GM19468 (cell line): ENCODE measurements around the gene ANXA7.

Experiments used
- ATAC-seq: cut with Tn5 transposase; IDR thresholded peaks from one replicate; pipeline ENCODE4 v1.9.1; 2021; ENCODE audit warnings: mild to moderate bottlenecking, moderate library complexity, moderate number of reproducible peaks; ENCODE audit not compliant: unreplicated experiment; ENCODE audit errors: extremely low read depth

Gene ANXA7

DNA sequence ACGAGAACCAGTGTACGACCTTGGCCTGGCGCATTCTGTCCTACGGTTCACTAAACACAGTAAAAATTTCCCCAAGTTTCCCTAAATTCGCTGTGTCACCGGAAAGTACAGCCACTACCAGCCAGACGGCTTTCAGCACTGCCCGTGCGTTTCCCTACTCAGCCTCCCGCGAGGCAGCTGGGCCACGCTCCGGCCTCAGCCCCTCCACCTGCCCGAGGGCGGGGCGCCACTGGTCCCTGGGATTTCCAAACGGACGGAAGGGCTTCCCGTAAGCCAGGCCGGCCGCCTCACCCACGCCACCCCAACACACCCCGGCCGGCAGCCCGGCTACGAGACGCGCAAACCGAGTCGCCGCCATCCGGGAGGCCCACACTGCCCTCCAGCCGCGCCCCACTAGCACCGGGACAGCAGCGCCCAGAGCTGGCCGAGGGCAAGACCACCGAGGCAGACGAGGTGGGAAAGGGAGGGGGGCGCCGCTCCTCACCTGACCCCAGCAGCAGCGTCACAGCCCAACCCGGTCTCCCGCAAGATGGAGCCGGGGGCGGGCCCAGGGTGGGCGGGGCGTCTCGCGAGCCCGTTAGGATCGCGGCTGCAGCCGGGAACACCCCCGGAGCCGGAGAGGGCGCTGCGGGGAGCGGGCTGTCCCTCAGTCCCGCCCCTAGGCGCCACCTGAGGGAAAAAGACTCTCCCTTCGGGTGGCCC, at the start of gene ANXA7:
ANXA7 (minus strand) TSS at position 531 of the 702 bp plus-strand sequence. CDS start 13,202 bp downstream, outside the sequence.
- peak; percentile 79 for ATAC-seq

DNA sequence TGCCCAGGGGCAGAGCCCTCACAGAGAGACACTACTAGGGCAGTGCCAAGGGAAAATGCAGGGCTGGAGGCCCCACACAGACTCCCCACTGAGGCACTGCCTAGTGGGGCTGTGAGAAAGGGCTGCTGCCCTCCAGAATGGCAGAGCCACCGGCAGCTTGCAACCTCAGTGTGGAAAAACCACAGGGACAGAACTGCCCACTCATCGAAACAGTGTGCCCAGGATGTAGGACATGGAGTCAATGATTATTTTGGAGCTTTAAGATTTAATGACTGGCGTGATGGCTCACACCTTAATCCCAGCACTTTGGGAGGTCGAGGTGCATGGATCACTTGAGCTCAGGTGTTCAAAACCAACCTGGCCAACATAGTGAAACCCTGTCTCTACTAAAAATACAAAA, 47.0 kb upstream of the ANXA7 start:
- no peak for ATAC-seq

DNA sequence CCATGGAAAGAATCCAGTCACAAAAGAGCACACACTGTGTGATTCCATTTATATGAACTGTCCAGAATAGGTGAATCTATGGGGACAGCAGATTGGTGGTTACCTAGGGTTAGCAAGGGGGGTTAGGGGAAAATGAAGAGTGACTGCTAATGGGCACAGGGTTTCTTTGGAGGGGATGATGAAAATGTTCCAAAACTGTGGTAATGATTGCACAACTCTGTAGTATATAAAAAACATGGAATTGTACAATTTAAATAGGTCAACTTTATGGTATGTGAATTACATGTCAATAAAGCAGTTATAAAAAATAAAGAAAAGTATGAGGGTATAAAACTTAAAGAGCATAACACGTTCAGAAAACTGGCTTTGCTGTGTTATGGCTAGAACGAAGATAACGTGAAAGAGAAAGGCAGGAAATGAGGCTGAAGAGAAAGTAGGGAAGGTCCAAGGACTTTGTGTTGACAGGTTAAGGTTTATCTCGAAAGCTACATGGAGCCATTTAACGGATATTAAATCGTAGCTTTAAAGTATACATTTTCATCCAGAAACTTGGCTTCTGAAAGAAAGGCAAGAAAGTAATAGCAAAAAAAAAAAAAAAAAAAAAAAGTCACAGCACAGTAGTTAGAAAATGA, 45.9 kb upstream of the ANXA7 start:
- no peak for ATAC-seq

DNA sequence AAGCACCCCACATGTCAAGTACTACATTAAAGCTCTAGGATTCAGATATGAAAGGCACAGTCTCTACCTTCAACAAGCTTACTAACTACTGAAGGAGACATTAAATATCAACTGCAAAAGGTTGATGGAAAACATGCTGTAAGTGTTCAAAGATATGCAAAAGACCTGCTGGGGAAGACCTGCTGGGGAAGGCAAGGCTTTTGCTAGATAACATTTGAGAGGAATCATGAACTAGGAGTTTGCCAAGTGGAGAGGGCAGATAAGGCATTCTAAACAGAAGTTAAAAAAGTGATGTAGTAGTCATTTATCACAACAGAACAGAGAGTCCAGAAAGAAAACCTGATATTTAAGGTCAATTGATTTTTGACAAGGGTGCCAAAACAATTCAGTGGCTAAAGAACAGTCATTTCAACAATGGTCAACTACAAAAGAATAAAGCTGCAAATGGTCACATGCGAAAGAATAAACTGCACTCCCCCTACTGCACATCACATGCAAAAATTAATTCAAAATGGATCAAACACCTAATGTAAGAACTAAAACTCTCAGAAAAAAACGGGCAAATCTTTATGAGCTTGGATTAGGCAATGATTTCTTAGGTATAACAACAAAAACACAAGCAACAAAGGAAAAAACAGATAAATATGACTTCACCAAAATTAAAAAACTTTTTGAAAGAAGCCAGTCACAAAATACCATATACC, 42.5 kb upstream of the ANXA7 start:
- ATAC-seq = no peak

DNA sequence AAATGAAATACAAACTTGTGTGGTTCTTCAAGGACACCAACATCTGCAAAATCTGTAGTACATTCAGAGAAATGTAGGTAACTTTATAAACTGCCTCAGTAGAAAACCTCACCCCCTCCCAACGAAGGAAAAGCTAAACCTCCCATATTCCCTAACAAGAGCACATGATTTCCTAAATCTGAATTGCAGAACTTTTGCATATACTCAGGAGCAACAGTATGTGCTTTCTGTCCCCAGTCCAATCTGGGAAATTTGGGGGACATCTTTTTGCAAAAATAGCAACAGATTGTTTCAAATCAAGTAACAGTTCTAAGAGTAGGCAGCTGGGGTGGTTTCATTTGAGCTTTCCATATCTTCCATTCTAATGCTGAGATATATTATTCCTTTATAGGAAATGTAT, 35.3 kb upstream of the ANXA7 start:
- ATAC-seq = no peak

DNA sequence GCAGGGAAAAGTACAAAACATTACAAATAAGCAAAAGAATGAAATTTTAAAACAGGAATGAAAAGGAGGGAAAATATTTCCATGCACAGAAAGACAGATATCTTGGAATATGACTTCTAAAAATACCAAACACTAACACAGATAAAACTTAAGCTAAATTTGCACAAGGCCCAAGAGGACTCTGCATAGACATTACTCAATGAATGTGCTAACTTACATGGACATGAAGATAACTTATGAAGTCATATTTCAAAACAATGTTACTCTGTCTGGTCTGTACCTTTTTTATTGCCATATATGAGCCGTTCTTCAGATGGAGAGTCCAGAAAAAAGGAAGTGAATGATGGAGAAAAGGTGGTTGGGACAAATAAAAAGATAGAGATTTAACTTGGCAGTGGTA, 34.5 kb upstream of the ANXA7 start:
- no peak for ATAC-seq

DNA sequence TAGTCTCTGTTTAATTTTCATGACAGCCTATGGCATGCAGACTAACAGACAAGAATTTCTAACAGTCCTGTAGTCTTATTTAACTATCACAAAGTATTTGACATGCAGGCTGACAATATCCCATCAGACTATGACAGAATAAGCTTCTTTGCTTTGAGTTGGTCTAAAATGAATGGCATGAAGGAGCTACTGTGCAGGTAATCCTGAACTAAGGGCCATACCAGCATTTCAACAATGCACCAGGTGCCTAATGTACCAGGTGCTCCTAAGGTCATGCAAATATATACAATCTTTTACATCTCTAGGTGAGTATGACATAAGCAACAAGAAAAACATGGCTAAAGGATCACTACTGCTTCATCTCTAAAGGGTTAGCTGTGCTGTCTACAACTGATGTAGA, 33.1 kb upstream of the ANXA7 start:
- ATAC-seq = no peak

DNA sequence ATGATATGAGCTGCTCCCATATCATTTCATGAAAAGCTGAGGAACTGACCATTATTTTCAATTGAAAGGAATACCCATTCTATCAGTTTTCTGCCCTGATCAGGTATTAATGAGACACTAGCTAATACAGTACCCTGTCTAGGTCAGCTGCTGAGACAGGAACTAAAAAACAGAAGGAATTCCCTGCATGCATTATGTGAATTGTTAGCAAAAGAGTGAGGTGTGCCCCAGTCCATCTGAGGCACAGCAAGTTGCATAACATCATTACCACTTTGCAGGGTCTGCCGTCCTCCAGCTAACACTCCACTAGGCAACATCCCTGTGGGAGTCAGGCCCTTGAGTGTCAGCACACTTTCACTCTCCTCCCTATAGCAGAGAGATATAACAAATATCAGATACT, 30.6 kb upstream of the ANXA7 start:
- no peak for ATAC-seq

DNA sequence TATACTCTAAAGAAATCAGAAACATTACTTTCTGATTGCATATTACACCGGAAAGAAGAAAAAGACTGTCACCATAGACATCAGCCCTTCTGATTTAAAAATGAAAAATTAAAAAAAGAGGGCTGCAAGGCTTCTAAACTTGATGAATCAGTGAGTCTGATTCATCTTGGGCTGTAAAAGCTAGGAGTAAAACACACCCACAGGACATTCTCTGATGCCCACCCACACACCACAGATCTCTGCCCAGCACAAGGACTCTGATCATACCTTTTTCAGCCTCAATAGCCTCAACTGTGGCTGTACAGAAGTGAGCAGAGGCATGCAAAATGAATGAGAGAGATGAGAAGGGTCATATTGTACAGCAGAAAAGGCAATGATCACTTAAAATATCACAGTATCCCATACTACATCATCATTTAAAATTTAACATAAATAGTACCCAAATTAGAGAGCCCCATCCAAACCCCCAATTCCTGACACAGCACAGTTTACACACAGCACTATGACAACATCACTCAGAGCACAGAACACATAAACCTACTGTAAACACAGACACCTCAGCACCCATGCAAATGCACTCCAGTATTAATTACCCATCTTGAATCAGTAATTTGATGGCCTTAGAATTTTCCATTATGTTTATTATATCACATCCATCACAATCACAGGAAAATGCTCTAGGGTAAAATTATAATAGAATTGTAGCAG, 25.9 kb upstream of the ANXA7 start:
- no peak for ATAC-seq

DNA sequence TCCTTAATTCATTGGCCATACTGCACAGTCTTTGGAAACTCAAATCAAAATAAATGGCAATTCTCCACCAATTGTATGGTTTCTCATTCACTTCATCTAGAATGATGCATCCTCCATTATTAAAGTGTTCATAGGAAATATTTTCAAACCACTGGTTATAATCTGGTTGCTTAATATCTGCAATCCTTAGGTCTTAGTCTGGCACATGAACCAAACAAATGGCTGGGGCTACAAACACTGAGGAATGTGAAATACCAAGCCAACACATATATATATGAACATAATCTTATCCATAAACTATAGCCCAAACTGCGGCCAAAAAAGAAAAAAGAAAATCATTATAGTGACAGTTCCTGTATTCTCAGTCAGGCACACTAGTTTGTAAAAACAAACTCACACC, 25.2 kb upstream of the ANXA7 start:
- ATAC-seq = no peak

DNA sequence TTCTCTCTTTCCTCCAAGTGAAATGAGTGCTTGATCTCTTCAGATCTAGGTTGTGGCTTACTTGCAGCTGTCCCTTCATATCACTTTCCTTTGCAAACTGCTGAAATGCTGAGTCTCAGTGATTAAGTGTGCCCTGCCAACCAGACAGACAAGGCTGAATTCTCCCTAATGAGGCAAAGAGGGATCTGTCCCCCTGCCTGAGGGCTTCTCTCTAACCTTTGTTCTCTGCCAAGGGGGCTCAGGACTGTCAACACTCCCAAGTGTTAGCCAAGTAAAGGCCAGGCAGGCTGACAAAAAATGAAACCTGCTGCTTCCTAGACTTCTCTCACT, 19.6 kb upstream of the ANXA7 start, which contains the start of gene MSS51:
MSS51 (minus strand) TSS at position 24 of the 330 bp plus-strand sequence. CDS start 5,277 bp downstream, outside the sequence.
- ATAC-seq = no peak

DNA sequence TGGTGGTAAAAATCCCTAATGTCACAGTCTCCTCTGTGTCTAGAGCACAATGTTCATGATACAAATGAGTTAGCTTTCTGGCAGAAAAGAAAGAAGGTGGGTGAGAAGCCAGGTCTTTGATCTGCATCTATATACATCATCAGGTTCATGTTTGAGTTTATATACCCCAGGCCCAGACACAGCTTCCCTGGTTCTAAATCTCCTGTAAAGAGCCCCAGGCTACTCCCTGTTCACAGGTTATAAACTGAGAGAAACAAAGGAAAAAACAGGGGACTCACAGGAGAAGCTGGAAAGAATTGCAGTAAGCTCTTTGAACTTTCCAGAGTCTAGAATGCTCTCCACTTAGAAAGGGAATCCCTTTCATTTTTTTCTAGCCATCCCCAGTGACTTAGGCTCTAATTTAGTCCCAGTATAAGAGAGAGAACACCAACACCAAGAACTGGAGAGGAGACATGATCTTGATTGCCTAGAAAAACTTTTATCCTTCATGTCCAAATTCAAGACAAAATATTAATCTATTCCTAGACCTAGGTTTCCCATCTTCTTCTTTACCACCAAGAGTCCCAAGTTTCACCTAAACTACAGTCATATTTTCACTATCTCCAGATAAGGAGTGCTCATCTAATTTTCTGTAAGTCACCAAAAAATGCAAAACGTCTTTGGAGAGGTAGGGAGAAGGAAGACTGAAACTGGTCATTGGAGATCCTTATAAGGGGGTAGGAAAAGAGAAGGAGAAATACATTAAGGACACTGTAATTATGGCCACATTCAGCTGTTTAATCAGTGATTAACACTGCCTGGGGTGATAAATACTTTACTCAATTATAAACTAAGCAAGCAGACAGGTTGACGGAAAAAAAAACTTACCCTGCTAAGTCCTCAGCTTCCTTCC, 19.0 kb upstream of the ANXA7 start:
- ATAC-seq = no peak

DNA sequence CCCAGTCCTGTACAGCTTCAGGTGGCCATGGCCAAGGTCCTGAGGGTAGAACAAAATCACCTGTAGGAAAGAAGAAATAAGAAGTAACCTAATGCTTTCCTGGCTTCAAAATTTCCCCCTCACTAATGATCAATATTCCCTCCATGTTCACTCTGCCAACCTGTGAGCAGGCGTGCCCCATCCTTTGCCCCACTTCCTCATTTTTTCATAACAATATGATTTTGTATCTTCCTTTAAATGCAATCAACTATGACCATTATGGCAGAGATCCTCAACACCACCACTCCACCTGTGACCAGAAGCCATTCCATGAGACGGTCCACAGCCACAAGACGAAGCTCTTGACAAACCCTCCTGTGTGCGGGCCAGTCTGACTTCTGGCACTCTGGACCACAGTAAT, 12.5 kb upstream of the ANXA7 start:
- no peak for ATAC-seq

DNA sequence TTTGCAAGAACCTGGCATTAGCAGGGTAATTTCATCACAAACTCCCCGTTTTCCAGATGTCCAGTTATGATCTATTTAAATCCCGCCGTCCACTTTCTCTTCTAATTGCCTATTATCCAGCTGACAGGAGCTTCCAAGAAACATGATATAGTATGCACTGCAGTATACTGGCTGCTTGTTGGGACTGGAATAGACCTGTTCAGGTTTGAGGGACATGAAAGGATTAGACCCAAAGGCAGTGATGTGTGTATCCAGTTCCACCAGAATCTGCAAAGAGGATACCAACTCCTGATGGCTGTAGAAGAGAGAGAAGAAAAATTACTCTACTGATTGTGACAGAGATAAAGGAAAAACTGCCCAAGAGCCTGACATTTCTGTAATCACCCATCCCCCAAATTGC, 10.6 kb upstream of the ANXA7 start:
- ATAC-seq = no peak

DNA sequence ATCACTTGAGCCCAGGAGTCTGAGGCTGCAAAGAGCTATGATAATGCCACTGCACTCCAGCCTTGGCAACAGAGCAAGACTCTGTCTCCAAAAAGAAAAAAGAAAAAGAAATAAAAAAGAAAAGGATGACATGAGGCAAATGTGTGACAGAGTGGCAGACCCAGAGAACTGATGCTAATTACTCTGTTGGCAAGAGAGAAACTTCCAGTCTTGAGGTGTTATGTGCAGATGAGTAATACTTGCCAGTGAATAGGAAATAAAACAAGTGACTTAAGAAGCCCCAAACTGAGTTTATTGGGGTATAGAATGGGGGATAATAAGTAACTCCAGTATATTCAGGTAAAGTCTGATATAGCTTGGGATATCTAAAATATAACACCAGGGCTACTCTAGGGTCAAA, 9.5 kb upstream of the ANXA7 start:
- no peak for ATAC-seq

DNA sequence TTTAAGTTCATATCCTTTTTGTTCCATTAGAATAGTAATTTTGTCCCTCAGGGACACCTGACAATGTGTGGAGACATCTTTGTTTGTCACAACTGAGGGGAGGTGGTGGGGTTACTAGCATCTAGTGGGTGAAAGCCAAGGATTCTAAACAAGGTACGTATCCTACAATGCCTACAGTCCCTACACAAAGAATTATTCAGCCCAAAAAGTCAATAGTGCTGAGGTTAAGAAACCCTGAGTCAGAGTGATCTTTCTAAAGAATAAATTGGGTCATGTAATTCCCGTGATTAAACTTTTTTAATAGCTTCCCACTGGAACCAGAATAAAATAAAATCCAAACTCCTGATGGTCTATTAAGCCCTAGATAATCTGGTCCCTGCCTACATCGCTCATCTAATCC, 2.7 kb upstream of the ANXA7 start:
- ATAC-seq = no peak

DNA sequence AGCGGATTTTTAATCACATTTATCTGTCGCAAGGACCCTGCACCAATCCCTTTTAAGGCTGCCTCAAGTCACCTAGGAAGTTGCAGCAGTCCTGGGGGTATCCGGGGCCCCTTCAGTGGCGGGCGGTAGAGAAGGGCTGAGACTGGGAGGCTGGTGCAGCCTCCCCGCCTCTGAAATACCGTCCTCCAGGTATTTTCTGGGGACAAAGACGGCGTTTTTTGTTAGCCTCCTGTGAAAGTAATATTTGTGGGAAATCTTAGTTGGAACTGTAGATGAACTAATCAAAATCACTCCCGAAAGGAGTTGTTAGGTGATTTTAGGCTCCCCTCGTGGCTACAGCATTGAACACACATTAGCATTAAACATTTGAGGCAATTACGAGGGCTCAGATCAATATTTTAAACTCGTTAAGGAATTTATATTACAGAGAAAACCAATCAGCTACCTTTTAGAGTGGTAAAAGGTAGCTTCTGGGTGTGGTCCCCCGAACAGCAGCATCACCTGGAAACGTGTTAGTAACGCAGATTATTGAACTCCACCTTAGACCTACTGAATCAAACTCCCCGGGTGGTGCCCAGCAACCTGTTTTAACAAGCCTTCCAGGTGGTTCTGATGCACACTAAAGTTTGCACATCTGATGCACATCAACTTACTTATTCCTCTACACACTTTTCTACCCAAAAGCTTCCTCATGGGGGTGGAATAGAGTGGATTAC, 530 bp upstream of the ANXA7 start:
- no peak for ATAC-seq

DNA sequence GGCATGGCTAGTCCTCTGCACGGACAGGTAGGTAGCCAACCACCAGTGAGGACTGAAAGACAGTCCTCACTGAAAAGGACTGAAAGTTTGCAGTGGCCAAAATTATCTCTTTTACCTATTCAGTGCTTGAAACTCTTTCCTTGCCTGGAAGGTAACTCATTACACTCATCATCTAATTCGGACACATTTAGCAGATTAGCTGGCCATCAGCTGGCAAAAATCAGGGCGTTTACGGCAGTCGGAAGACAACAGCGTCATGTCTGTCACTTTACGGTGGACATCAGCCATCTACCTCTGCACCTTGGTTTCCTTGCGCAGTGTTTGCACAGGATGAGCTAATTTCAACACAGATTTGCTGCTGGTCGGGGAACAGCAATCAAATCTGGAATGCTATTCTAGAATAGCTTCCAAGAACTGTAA, 740 bp downstream of the ANXA7 start:
- ATAC-seq = no peak

DNA sequence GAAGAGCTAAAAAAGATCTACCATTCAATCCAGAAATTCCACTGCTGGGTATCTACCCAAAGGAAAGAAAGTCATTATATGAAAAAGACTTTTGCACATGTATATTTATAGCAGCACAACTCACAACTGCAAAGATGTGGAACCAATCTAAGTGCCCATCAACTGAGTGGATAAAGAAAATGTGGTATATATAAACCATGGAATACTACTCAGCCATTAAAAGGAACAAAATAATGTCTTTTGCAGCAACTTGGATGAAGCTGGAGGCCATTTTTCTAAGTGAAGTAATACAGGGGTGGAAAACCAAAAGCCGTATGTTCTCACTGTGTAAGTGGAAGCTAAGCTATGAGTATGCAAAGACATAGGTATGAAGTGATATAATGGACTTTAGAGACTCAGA, 3.0 kb downstream of the ANXA7 start:
- ATAC-seq = no peak
